ENCODE data around the gene BMPER.

The BMPER gene

GRCh38 chr7:33981226-33981625 lies 75.9 kb downstream of the BMPER start:
- Histone ChIP-seq H3K27ac (ENCODE audit: low read depth, low read length) (no peak overlapping the region), H3K4me3 (ENCODE audit: insufficient read depth, low read length, poor library complexity, severe bottlenecking) (no peak overlapping the region), H4K20me1 (ENCODE audit: low read depth, low read length) (no peaks in the 10 kb centered on the region), H3K36me3 (ENCODE audit: low read length) (no peaks in the 10 kb centered on the region), H3K9ac (ENCODE audit: low read length) (no peak overlapping the region), H3K27me3 (ENCODE audit: low read length) (no peaks in the 10 kb centered on the region; the same call in 1 of the 2 replicates), H3K79me2 (ENCODE audit: insufficient read depth, low read length) (no peaks in the 10 kb centered on the region), H3K4me2 (ENCODE audit: low read depth, low read length, poor library complexity, severe bottlenecking) (no peak overlapping the region), H2AFZ (ENCODE audit: low read depth, low read length, severe bottlenecking) (no peak overlapping the region), H3F3A (ENCODE audit: insufficient read depth) (no peaks in the 10 kb centered on the region), H3K9me2 (replicated peaks; ENCODE audit: insufficient read depth, low read length) (no peaks in the 10 kb centered on the region), H3K9me3 (ENCODE audit: insufficient read depth, low read length) (no peaks in the 10 kb centered on the region)
- TF ChIP-seq, protein P1, sequence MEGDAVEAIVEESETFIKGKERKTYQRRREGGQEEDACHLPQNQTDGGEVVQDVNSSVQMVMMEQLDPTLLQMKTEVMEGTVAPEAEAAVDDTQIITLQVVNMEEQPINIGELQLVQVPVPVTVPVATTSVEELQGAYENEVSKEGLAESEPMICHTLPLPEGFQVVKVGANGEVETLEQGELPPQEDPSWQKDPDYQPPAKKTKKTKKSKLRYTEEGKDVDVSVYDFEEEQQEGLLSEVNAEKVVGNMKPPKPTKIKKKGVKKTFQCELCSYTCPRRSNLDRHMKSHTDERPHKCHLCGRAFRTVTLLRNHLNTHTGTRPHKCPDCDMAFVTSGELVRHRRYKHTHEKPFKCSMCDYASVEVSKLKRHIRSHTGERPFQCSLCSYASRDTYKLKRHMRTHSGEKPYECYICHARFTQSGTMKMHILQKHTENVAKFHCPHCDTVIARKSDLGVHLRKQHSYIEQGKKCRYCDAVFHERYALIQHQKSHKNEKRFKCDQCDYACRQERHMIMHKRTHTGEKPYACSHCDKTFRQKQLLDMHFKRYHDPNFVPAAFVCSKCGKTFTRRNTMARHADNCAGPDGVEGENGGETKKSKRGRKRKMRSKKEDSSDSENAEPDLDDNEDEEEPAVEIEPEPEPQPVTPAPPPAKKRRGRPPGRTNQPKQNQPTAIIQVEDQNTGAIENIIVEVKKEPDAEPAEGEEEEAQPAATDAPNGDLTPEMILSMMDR (IDR thresholded peaks at IDR 0.05; ENCODE audit: insufficient read depth, low read length, poor library complexity, severe bottlenecking), result no peak
- TF ChIP-seq EZH2phosphoT487 (conservative IDR thresholded peaks at IDR 0.05; ENCODE audit: low read length), result no peak

- no peaks in the 10 kb centered on the region for H3F3A ChIP-seq (ENCODE audit: insufficient read depth)
- H3K9me3 ChIP-seq (ENCODE audit: insufficient read depth, low read length), result no peaks in the 10 kb centered on the region
- H4K20me1 ChIP-seq (ENCODE audit: low read depth, low read length), result no peaks in the 10 kb centered on the region
- TF ChIP-seq EZH2phosphoT487 (conservative IDR thresholded peaks at IDR 0.05; ENCODE audit: low read length), result no peak
- TF ChIP-seq, protein P1 (IDR thresholded peaks at IDR 0.05; ENCODE audit: insufficient read depth, low read length, poor library complexity, severe bottlenecking), result no peak
- no peak overlapping the region for H3K9ac ChIP-seq (ENCODE audit: low read length)
- no peaks in the 10 kb centered on the region for H3K79me2 ChIP-seq (ENCODE audit: insufficient read depth, low read length)
- H3K9me2 ChIP-seq (replicated peaks; ENCODE audit: insufficient read depth, low read length), result no peaks in the 10 kb centered on the region
- no peak overlapping the region for H2AFZ ChIP-seq (ENCODE audit: low read depth, low read length, severe bottlenecking)
- no peaks in the 10 kb centered on the region for H3K36me3 ChIP-seq (ENCODE audit: low read length)
- H3K27ac ChIP-seq (ENCODE audit: low read depth, low read length), result no peak overlapping the region
- H3K4me2 ChIP-seq (ENCODE audit: low read depth, low read length, poor library complexity, severe bottlenecking), result no peak overlapping the region
- no peak overlapping the region for H3K4me3 ChIP-seq (ENCODE audit: insufficient read depth, low read length, poor library complexity, severe bottlenecking)
- H3K27me3 ChIP-seq (ENCODE audit: low read length), result no peaks in the 10 kb centered on the region; the same call in 1 of the 2 replicates
Observed at GRCh38 chr7:33981671-33982424, 76.5 kb downstream of the BMPER start.

GRCh38 chr7:33982425-33982786 lies 77.1 kb downstream of the BMPER start:
- Histone ChIP-seq H4K20me1 (ENCODE audit: low read depth, low read length) (no peaks in the 10 kb centered on the region), H3K27ac (ENCODE audit: low read depth, low read length) (no peak overlapping the region), H2AFZ (ENCODE audit: low read depth, low read length, severe bottlenecking) (no peak overlapping the region), H3K4me2 (ENCODE audit: low read depth, low read length, poor library complexity, severe bottlenecking) (no peak overlapping the region), H3K4me3 (ENCODE audit: insufficient read depth, low read length, poor library complexity, severe bottlenecking) (no peak overlapping the region), H3K79me2 (ENCODE audit: insufficient read depth, low read length) (no peaks in the 10 kb centered on the region), H3K36me3 (ENCODE audit: low read length) (no peaks in the 10 kb centered on the region), H3K9ac (ENCODE audit: low read length) (no peak overlapping the region), H3K27me3 (ENCODE audit: low read length) (no peaks in the 10 kb centered on the region; the same call in 1 of the 2 replicates), H3K9me3 (ENCODE audit: insufficient read depth, low read length) (no peaks in the 10 kb centered on the region), H3K9me2 (replicated peaks; ENCODE audit: insufficient read depth, low read length) (no peaks in the 10 kb centered on the region), H3F3A (ENCODE audit: insufficient read depth) (no peaks in the 10 kb centered on the region)
- TF ChIP-seq EZH2phosphoT487 (conservative IDR thresholded peaks at IDR 0.05; ENCODE audit: low read length), result no peak
- TF ChIP-seq, protein P1 (IDR thresholded peaks at IDR 0.05; ENCODE audit: insufficient read depth, low read length, poor library complexity, severe bottlenecking), result no peak
